Measurements from ENCODE around the gene COCH.
"Not testable (repeated sequence)": the region's sequence is repeated elsewhere in the genome, so short reads cannot be mapped to it uniquely, and the experiment has no call there.

The COCH gene

GRCh38 chr14:30933937-30934336 lies 59.6 kb downstream of the COCH start:
- DNase-seq, result not testable (repeated sequence)

DNA sequence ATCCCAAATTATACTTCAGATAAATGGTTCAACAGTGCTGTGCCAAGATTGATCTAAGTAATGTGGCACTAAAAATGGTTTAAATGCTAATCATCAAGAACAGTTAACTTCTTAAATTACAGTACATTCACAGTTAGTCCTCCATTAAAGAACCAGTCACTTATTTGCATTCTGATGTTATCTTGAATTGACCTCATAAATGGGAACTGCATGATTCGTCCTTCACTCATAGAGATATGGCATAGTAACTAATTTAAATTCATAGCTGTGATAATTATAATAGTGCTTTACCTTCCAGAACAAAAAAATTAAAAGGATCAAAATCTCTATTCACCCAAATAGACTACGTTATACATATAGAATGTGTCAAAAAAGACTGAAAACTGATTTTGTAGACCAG lies 61.1 kb downstream of the COCH start:
- DNase-seq, result no peak

DNA sequence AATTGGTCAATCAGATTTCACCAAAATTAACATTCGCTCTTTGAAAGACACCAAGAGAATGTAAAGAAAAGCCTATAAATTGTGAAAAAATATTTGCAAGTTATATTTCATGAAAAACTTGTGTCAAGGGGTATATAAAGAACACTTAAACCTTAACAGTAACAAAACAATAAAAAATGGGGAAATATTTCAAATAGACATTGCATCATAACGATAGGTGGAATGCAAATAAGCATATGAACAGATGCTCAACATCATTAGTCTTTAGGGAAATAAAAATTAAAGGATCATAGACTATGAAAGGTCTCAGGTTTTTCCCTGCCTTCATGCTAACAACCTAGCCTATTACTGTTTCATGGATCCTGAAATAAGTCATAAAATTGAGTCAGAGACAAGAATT lies 64.3 kb downstream of the COCH start:
- no peak for DNase-seq
